Prostate gland (tissue), 2 donors: Measurements from ENCODE around the gene MBOAT2. TPM values are rescaled to one million over a fixed set of nuclear protein-coding genes. Genes with fewer than 3 reads are reported as not detected.
"Not testable (repeated sequence)": the region's sequence is repeated elsewhere in the genome, so short reads cannot be mapped to it uniquely, and the experiment has no call there.

Experiments used
- DNase-seq: peaks from one replicate; pipeline ENCODE4 v3.0.0-alpha.2; 2019; ENCODE audit warnings: low spot score
- H3K27ac ChIP-seq, 2 donors: fragments of 200-600 bp; sonication (generic); 2 replicates each; pipeline ENCODE4 v1.5.1; 2017 to 2019
- H3K27me3 ChIP-seq: fragments of 200-600 bp; sonication (generic); replicated peaks from 2 replicates; pipeline ENCODE4 v1.5.1; 2019; ENCODE audit not compliant: insufficient read depth
- H3K36me3 ChIP-seq, 2 donors: fragments of 200-600 bp; sonication (generic); 1 replicate in 1 of 2; 2 replicates in 1 of 2; pipeline versions ENCODE4 v1.5.1 to v1.8.1; 2017 to 2019
- H3K4me1 ChIP-seq: fragments of 200-600 bp; sonication (generic); replicated peaks from 2 replicates; pipeline ENCODE4 v1.5.1; 2019
- H3K4me3 ChIP-seq, 2 donors: fragments of 200-600 bp; sonication (generic); 2 replicates each; pipeline ENCODE4 v1.5.1; 2017 to 2019
- H3K9me3 ChIP-seq: fragments of 200-600 bp; sonication (generic); 2 replicates; pipeline ENCODE4 v1.5.1; 2017
- CTCF ChIP-seq, 4 experiments: fragments of 200-600 bp in 2 of 4; fragments of 450-650 bp in 2 of 4; sonication (generic) in 2 of 4; IDR thresholded peaks; 1 replicate in 3 of 4; 2 replicates in 1 of 4; pipeline ENCODE4 v1.5.1; 2016 to 2019; ENCODE audit warnings: antibody characterized with exemption in 4 of 4, mild to moderate bottlenecking in 2 of 4, moderate library complexity in 2 of 4
- POLR2A ChIP-seq: fragments of 450-650 bp; IDR thresholded peaks from one replicate; pipeline ENCODE4 v1.6.1; 2016; ENCODE audit warnings: antibody characterized with exemption, mild to moderate bottlenecking
- POLR2AphosphoS5 ChIP-seq: sonication (generic); formaldehyde crosslinking; IDR thresholded peaks from one replicate; pipeline ENCODE4 v1.6.1; 2017; ENCODE audit warnings: antibody characterized with exemption
- WGBS: methylation state at CpG from one replicate; pipeline ENCODE4 v1.1.5; 2018; 5-methylcytosine and 5-hydroxymethylcytosine counted together
- intact Hi-C: fragments of 100-400 bp; cut with DNase I; formaldehyde crosslinking; loops from one replicate; pipeline ENCODE4 v1.14.2; 2022
- total RNA-seq, 2 donors: library from RNA; depleted of rRNA; stranded (reverse); fragments of >200 nt; gene quantifications; one replicate each; pipeline ENCODE4 v1.1.0, GENCODE V29; 2016

MBOAT2 gene
- total RNA-seq, 2 donors from 2014 or later = 20.3 to 40.2 TPM

DNA sequence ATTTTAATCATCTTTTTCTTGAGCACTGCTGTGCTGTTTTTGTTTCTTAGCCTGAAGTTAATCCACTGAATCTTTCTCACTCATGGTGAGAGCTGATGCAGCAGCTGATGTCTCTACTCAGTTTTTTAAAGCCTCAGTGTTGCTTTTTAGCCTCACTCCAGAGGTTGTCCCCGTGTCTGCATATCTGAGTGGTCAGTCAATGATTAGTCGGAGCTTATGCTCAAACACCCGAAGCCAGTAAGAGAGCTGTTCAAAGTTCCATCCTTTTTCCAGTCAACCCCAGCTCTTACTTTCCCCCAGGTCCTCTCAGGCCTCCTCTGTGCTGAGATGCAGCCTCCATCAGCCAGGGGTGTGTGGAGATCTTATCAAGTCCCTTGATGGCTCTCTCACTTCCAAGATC, 81.1 kb downstream of the MBOAT2 start:
- no peak overlapping the region for H3K27ac ChIP-seq
- H3K36me3 ChIP-seq = no peaks in the 10 kb centered on the region
- no peaks in the 10 kb centered on the region for H3K27me3 ChIP-seq
- no peak overlapping the region for H3K4me3 ChIP-seq
- no peaks in the 10 kb centered on the region for H3K4me1 ChIP-seq
- no peak for DNase-seq
- intact Hi-C loops = no loop called here
- TF ChIP-seq POLR2A (no peak), CTCF (IDR thresholded peaks at IDR 0.05) (no peak), POLR2AphosphoS5 (no peak)
- no peaks in the 10 kb centered on the region for H3K9me3 ChIP-seq
- WGBS = 92% methylated on average over 3 of the region's 3 CpGs

GRCh38 chr2:8918412-8918811, 85.1 kb downstream of the MBOAT2 start:
- no peak for DNase-seq
- Histone ChIP-seq H3K27ac (no peak overlapping the region), H3K27me3 (no peaks in the 10 kb centered on the region), H3K4me1 (no peaks in the 10 kb centered on the region), H3K4me3 (no peak overlapping the region), H3K36me3 (no peaks in the 10 kb centered on the region), H3K9me3 (no peaks in the 10 kb centered on the region)
- intact Hi-C loops = no loop called here
- TF ChIP-seq POLR2AphosphoS5 (no peak), CTCF (IDR thresholded peaks at IDR 0.05) (no peak), POLR2A (no peak)
- 50% methylated on average over 1 of the region's 1 CpG for WGBS

DNA sequence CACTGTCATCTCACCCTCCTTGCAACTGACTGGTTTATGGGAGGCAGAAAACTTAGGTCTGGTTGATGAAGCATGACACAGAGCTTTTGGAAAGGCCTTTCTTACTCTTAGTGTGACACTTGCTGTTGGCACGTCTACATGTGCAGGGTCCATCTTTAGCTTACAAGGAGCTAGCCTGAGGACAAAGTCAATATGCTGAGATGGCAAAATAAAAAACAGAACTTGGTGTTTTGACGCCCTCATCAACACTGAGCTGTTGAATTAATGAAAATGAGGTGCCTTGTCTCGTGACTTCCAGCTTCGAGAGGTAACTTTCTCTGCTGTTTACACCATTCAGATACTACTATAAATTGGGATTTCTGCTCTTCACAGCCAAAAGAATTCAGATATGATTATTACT, 87.5 kb downstream of the MBOAT2 start:
- TF ChIP-seq POLR2AphosphoS5 (no peak), CTCF (IDR thresholded peaks at IDR 0.05) (no peak), POLR2A (no peak)
- DNase-seq = no peak
- H3K27me3 ChIP-seq = no peaks in the 10 kb centered on the region
- intact Hi-C loops = no loop called here
- no peaks in the 10 kb centered on the region for H3K9me3 ChIP-seq
- H3K4me1 ChIP-seq = no peaks in the 10 kb centered on the region
- no peak overlapping the region for H3K4me3 ChIP-seq
- no peak overlapping the region for H3K27ac ChIP-seq
- H3K36me3 ChIP-seq = no peaks in the 10 kb centered on the region
- 94% methylated on average over 4 of the region's 4 CpGs for WGBS

- intact Hi-C loops, DNase-seq: not testable (repeated sequence)
- 95% methylated on average over 5 of the region's 5 CpGs for WGBS
Observed at GRCh38 chr2:8913767-8914166, 89.7 kb downstream of the MBOAT2 start.

GRCh38 chr2:8907764-8908288, 95.7 kb downstream of the MBOAT2 start:
- TF ChIP-seq CTCF (IDR thresholded peaks at IDR 0.05) = no peak
- no peak for TF ChIP-seq POLR2A
- no peak overlapping the region for H3K27ac ChIP-seq

More at GRCh38 chr2:8913767-8914166, 89.7 kb downstream of the MBOAT2 start:
- H3K36me3 ChIP-seq, H3K4me3 ChIP-seq, H3K27ac ChIP-seq, H3K27me3 ChIP-seq, H3K9me3 ChIP-seq, H3K4me1 ChIP-seq: not testable (repeated sequence)

GRCh38 chr2:8903924-8904323, 99.6 kb downstream of the MBOAT2 start:
- H3K27me3 ChIP-seq, H3K4me1 ChIP-seq, H3K36me3 ChIP-seq, intact Hi-C loops, H3K27ac ChIP-seq, H3K9me3 ChIP-seq, DNase-seq, H3K4me3 ChIP-seq: not testable (repeated sequence)
- WGBS = 93% methylated on average over 7 of the region's 7 CpGs

More at GRCh38 chr2:8907764-8908288, 95.7 kb downstream of the MBOAT2 start:
- intact Hi-C loops = no loop called here
- no peaks in the 10 kb centered on the region for H3K27me3 ChIP-seq
- no peaks in the 10 kb centered on the region for H3K4me1 ChIP-seq
- 97% methylated on average over 3 of the region's 3 CpGs for WGBS
- DNase-seq = no peak
- no peaks in the 10 kb centered on the region for H3K9me3 ChIP-seq
- no peaks in the 10 kb centered on the region for H3K36me3 ChIP-seq
- H3K4me3 ChIP-seq = no peak overlapping the region

DNA sequence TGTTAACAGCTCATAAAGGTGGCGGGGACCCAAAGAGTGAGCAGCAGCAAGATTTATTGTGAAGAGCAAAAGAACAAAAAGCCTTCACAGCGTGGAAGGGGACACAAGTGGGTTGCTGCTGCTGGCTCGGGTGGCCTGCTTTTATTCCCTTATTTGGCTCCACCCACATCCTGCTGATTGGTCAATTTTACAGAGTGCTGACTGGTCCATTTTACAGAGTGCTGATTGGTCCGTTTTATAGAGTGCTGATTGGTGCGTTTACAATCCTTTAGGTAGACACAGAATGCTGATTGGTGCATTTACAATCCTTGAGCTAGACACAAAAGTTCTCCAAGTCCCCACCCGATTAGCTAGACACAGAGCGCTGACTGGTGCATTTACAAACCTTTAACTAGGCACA, 100.7 kb downstream of the MBOAT2 start:
- H3K4me1 ChIP-seq, DNase-seq, intact Hi-C loops: not testable (repeated sequence)

GRCh38 chr2:8897206-8897605, 106.3 kb downstream of the MBOAT2 start:
- H3K4me1 ChIP-seq, intact Hi-C loops, H3K27ac ChIP-seq, H3K36me3 ChIP-seq, H3K27me3 ChIP-seq, H3K9me3 ChIP-seq, H3K4me3 ChIP-seq, DNase-seq: not testable (repeated sequence)
- WGBS = 83% methylated on average over 1 of the region's 1 CpG

More for the DNA sequence above, 100.7 kb downstream of the MBOAT2 start:
- H3K4me3 ChIP-seq, H3K9me3 ChIP-seq, H3K36me3 ChIP-seq, H3K27ac ChIP-seq, H3K27me3 ChIP-seq: not testable (repeated sequence)
- 90% methylated on average over 7 of the region's 7 CpGs for WGBS

DNA sequence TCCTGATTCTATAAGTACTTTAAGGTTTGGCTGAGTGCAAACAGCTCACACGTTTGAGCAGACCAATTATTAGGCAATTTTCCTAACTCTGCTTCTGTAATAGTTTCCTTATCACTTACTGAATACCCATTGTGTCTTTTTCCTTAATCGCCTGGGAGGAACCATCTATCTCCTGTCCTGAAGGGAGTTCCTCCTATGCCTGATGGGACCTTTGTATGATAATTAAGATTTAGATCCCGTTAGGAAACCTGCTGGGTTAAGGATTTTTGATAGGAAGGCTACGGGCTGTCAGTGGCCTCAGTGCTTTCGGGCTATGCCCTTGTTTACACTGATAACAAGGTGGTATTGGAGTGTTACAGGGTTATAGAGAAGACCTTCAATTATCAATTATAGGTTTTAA, 106.8 kb downstream of the MBOAT2 start:
- DNase-seq, H3K27me3 ChIP-seq, H3K4me3 ChIP-seq, H3K27ac ChIP-seq, H3K36me3 ChIP-seq, intact Hi-C loops, H3K4me1 ChIP-seq, H3K9me3 ChIP-seq: not testable (repeated sequence)
- WGBS = 68% methylated on average over 5 of the region's 5 CpGs
